ENCODE data around the gene CPEB1. TPM values are rescaled to one million over a fixed set of nuclear protein-coding genes. Genes with fewer than 3 reads are reported as not detected.

The CPEB1 gene
- 0.04 and 0.13 TPM in 2 replicates for total RNA-seq (2014; rRNA removed; shearing (Covaris generic))

DNA sequence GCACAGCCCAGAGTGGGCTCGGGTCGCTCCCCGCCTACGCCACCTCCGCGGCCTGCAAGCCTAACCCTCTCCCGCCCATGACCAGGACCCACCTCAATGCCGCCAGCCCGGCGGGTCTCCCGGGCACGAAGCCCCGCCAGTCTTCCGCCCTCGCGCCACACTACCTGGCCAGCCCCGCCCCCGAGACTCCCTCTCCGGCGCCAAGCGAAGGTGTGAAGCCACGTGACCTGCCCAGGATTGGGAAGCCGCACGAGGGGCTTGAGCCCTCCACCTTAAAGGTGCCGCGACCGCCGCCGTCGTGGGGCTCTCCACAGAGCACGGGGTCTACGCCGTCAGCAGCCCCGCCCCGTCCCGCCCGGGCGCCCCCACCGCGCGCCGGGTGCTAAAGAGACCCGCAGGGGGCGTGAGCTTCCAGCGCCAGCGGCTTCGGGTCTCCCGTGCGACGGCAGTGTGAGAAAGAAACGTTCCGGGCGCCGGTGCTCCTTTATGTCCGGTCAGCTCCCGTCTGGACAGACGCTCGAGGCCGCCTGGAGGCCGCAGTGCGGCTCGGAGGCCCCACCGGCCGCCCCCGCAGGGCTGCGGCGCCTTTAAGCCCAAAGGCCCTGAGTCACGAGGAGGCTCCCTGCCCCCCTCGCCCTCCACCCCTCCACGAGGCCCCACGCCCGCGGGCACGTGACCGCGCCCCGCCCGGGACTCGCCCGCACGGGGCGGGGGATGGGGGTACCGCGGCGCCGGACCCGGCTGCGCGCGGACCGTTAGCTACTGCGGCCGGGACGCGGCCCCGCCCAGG is at the start of gene CPEB1:
TSS of gene CPEB1 (minus strand) at position 319 of the 790 bp plus-strand sequence. CDS start 18,904 bp downstream, outside the sequence.
- Histone ChIP-seq H3K9me3 (replicated peaks) (no peaks in the 10 kb centered on the region), H3K4me1 (no peaks in the 10 kb centered on the region), H3K27me3 (no peaks in the 10 kb centered on the region), H3K36me3 (no peaks in the 10 kb centered on the region), H3K27ac (no peak within 1 kb of the TSS), H3K4me3 (no peak within 1 kb of the TSS)
- no peak for DNase-seq

DNA sequence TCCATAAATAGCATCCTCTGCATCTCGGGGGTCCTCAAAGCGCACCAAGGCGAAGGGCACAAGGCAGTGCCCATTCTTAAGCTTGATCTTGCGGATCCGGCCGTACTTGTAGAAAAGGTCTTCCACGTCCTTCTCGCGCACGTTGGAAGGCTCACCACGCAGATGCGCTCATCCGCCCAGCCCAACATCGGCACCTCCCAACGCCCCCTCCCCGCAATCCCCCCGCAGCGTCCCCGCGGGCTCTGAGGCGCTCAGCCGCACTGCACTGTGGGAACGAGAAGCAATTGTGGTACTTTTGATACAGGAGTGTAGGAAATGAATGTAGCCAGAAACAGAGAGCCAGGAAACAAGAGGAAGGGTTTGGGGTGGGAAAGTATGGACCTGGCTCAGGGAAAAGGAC is 45.0 kb upstream of the CPEB1 start:
- no peak overlapping the region for H3K27ac ChIP-seq
- no peaks in the 10 kb centered on the region for H3K27me3 ChIP-seq
- no peak overlapping the region for H3K4me3 ChIP-seq
- no peaks in the 10 kb centered on the region for H3K36me3 ChIP-seq
- DNase-seq: no peak
- no peaks in the 10 kb centered on the region for H3K4me1 ChIP-seq
- H3K9me3 ChIP-seq (replicated peaks): no peaks in the 10 kb centered on the region

DNA sequence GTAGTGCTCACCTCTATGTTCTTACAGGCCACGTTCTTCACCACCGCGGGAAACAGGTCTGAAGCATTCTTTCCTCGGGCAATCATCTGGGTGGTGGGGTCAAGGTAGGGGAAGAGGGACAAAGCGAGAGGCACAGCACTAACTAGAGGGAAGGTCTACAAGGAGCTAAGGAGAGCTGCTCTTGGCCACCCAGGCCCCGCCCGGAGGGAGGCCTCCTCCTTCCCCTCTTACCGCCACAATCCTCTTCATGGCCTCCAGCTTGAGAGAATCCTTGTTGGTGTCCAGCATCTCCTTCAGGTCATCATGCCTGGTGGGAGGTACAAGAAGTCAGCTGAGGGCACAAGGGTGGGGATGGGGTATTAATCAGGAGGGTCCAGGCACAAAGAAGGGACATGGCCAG is 42.0 kb upstream of the CPEB1 start:
- no peak for DNase-seq
- Histone ChIP-seq H3K27ac (no peak overlapping the region), H3K27me3 (no peaks in the 10 kb centered on the region), H3K36me3 (no peaks in the 10 kb centered on the region), H3K4me1 (no peaks in the 10 kb centered on the region), H3K4me3 (no peak overlapping the region), H3K9me3 (replicated peaks) (no peaks in the 10 kb centered on the region)

DNA sequence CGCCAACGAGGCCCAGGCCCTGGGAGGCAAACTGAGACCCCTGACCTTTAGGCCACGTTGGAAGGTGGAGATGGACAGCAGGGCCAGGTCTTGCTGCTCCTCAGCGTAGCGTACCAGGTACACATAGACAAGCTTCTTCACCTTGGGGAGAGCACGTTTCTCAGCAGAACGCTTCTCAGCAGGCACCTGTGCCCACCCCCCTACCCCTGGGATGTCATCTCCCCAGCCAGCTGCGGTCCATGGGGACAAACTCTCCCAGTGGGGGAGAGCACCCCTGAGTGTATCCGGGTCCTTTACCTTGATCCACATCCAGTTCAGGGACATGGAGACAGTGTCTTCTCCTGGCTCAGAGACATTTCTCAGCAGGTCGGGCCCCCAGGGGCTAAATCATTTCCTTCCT is 41.5 kb upstream of the CPEB1 start:
- Histone ChIP-seq H3K36me3 (no peaks in the 10 kb centered on the region), H3K9me3 (replicated peaks) (no peaks in the 10 kb centered on the region), H3K4me3 (no peak overlapping the region), H3K4me1 (no peaks in the 10 kb centered on the region), H3K27ac (no peak overlapping the region), H3K27me3 (no peaks in the 10 kb centered on the region)
- no peak for DNase-seq

DNA sequence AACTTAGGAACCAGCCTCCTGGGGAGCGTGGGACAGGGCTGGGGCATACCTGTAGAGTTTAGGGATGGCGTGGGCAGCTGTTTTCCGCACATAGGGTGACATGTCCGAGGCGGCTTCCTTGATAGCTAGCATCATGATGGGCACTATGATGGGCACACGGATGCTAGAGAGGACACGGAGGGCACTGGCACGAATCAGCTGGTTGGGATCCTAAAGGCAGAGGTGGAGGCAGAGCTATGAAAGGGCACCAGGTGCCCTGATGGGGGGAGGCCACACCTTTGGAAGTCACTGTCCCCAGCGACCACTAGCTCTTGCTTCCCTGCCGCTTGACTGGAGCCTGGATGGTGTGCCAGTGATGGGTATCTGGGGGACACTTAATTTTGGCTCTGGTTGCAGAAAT is 34.2 kb upstream of the CPEB1 start:
- Histone ChIP-seq H3K4me3 (no peak overlapping the region), H3K27me3 (no peaks in the 10 kb centered on the region), H3K36me3 (no peaks in the 10 kb centered on the region), H3K27ac (no peak overlapping the region), H3K4me1 (no peaks in the 10 kb centered on the region), H3K9me3 (replicated peaks) (no peaks in the 10 kb centered on the region)
- no peak for DNase-seq

DNA sequence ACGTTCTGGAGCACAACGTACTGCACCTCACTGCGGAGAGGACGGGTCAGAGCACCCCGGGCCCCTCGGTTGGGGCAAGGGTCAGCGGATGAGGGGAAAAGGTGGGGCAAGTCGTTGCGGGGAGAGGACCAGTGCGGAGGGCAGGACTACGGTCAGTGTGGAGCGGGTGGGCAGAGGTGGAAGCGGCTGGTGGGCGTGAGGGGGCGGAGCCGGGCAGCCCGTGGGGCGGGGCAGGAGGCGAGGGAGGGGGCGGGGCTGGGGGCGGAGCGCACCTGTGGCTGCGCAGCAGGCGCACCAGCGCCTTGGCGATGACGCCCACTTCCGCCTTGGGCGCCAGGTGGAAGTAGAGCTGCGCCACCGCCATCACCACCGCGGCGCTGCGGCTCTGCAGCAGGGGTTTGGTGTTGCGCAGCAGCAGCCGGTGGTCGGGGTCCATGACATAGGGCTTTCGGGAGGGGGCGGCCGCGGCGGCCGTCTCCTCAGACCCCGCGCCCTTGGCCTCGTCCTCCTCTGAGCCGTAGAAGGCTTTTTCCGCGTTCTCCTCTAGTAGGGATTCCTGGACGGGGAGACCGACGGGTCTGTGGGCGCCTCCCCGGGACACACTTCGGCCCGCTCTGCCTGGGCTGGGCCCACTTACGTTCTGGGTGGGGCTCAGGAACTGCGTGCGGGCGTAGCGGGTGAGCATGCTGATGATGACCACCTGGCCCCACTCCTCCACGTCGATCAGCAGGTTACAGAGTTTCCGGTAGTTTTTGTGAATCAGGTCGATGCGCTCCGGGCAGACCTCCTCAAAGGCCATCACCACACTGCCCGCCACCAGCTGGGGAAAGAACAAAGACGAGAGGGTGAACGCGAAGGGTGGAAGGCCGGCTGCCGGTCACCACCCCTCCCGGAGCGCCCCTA is 33.3 kb upstream of the CPEB1 start:
- DNase-seq: no peak
- no peaks in the 10 kb centered on the region for H3K27me3 ChIP-seq
- no peaks in the 10 kb centered on the region for H3K36me3 ChIP-seq
- H3K27ac ChIP-seq: no peak overlapping the region
- no peaks in the 10 kb centered on the region for H3K9me3 ChIP-seq (replicated peaks)
- no peaks in the 10 kb centered on the region for H3K4me1 ChIP-seq
- no peak overlapping the region for H3K4me3 ChIP-seq

DNA sequence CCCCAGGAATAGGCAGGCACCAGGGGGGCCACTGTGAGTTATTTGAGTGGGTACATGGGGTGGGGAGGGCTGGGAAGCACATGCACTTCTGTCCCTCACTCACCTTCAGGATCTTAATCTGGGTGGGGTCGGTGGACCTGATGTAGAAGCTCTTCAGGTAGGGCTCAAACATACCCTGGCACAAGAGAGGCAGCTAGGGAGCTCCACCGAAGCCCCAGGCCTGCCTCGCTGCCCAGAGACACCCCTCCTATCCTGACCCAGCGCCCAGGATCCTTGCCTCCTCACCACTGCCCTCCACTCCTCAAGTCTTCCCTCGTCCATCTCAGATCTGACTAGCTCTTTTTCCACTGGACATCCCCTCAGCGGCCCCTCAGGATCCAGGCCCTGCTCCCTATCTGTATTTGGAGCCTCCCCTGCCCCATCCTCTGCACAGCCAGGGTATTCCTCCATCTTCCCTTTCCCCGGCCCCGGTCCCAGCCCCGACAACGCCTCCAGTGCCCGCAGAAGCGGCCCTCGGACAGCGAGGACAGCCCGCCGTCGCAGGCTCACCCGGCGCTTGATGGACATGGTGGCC is 32.5 kb upstream of the CPEB1 start:
- no peak overlapping the region for H3K27ac ChIP-seq
- H3K4me3 ChIP-seq: no peak overlapping the region
- H3K27me3 ChIP-seq: no peaks in the 10 kb centered on the region
- H3K36me3 ChIP-seq: no peaks in the 10 kb centered on the region
- no peak for DNase-seq
- no peaks in the 10 kb centered on the region for H3K9me3 ChIP-seq (replicated peaks)
- no peaks in the 10 kb centered on the region for H3K4me1 ChIP-seq

DNA sequence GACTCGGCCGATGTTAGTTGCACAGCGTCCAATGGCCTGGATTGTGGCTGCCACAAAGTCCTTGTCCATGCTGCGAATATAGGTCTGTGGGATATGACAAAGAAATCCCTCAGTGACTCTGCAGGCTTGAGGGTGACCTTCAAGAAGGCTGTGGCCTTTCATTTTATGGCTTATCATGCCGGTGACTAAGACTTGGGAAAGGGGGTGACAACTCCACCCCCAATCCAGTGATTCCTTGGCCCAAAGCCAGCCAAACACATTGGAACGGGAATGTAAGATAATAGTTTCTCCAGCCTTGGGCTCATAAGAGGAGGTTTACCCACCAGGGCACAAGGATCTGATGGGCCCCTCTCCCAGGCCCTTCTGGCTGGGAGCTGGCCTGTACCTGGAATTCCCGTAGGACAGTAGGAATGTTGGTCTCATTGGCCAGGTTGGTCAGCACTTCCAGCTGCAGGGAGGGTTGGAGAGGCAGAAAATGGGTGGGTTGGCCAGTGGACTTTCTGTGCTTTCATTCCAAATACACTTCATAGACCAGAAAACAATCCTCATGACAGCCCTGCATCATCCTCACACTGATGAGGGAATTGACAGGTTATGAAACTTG is 30.7 kb upstream of the CPEB1 start:
- no peaks in the 10 kb centered on the region for H3K27me3 ChIP-seq
- H3K9me3 ChIP-seq (replicated peaks): no peaks in the 10 kb centered on the region
- H3K4me1 ChIP-seq: no peaks in the 10 kb centered on the region
- no peak overlapping the region for H3K27ac ChIP-seq
- H3K36me3 ChIP-seq: no peaks in the 10 kb centered on the region
- no peak for DNase-seq
- H3K4me3 ChIP-seq: no peak overlapping the region

DNA sequence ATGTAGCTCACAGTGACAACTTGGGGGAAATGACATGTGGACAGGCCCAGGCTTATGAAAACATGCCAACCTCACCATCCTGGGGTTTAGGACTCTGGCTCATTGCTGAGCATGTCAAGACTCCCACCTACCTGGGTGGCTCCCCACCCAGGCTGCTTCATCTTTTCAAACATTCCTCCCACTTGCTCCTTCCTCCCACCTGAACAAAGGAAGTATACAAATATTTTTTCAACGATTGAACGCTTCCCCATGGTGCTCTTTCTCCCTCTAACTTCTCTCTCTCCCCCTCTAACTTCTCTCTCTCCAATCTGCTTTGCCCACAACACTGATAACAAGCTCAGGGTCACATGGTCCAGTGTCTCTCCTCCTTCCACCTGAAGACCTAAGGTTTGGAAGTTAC is 27.7 kb upstream of the CPEB1 start:
- Histone ChIP-seq H3K4me3 (no peak overlapping the region), H3K27ac (no peak overlapping the region), H3K4me1 (no peaks in the 10 kb centered on the region)

DNA sequence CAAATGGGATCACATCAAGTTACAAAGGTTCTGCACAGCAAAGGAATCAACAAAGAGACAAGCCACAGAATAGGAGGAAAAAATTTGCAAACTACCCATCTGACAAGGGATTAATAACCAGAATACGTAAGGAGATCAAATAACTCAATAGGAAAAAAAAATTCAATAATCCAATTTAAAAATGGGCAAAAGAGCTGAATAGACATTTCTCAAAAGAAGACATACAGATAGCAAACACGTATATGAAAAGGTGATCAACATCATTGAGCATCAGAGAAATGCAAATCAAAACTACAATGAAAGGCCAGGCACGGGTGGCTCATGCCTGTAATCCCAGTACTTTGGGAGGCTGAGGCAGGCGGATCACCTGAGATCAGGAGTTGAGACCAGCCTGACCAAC is 23.5 kb upstream of the CPEB1 start:
- no peak overlapping the region for H3K27ac ChIP-seq
- no peaks in the 10 kb centered on the region for H3K27me3 ChIP-seq
- no peak overlapping the region for H3K4me3 ChIP-seq
- H3K36me3 ChIP-seq: no peaks in the 10 kb centered on the region
- H3K4me1 ChIP-seq: no peaks in the 10 kb centered on the region
- DNase-seq: no peak
- no peaks in the 10 kb centered on the region for H3K9me3 ChIP-seq (replicated peaks)

More for the DNA sequence above, 27.7 kb upstream of the CPEB1 start:
- H3K27me3 ChIP-seq: no peaks in the 10 kb centered on the region
- H3K36me3 ChIP-seq: no peaks in the 10 kb centered on the region
- DNase-seq: no peak
- no peaks in the 10 kb centered on the region for H3K9me3 ChIP-seq (replicated peaks)

DNA sequence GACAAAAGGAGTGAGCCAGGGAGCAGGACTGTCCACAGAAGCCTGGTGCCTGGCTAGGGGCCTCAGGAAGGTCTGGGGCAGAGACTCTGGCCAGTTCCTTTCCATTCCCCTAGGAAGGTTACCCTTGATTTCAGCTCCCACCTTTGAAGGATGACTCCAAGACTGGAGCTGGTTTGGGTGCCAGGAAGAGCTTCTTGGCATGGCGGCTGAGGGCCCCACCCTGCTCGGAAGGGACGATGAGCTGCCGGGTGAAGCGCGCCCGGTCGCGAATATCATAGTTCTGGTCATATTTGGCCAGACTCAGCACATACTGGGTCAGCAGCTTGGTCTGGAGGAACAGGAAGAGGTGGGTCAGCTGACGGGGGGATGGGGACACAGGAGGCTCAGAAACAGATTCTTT is 19.4 kb upstream of the CPEB1 start:
- H3K27me3 ChIP-seq: no peaks in the 10 kb centered on the region
- H3K36me3 ChIP-seq: no peaks in the 10 kb centered on the region
- no peaks in the 10 kb centered on the region for H3K4me1 ChIP-seq
- no peak for DNase-seq
- no peak overlapping the region for H3K27ac ChIP-seq
- no peak overlapping the region for H3K4me3 ChIP-seq
- H3K9me3 ChIP-seq (replicated peaks): no peaks in the 10 kb centered on the region

DNA sequence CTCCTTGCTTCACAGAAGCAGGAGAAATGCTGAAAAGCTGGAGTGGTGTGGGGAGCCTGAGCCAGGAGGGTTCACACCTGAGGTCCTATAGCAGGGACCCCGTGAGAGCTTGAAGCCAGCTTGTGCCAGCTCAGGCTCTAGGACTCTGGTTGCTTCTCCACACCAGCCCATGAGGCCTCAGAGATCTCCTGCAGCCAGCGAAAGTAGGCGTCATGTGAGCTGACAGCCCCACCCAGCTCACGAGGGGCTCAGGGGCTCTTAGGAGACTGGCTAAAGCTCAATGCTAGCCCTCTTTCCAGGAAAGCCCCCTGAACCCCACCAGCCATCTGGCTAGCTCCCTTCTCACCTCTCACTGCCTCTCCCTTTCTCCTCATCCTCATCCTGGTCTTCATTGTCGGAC is 16.9 kb upstream of the CPEB1 start:
- Histone ChIP-seq H3K27ac (no peak overlapping the region), H3K36me3 (no peaks in the 10 kb centered on the region), H3K27me3 (no peaks in the 10 kb centered on the region), H3K4me3 (no peak overlapping the region), H3K9me3 (replicated peaks) (no peaks in the 10 kb centered on the region), H3K4me1 (no peaks in the 10 kb centered on the region)
- DNase-seq: no peak

DNA sequence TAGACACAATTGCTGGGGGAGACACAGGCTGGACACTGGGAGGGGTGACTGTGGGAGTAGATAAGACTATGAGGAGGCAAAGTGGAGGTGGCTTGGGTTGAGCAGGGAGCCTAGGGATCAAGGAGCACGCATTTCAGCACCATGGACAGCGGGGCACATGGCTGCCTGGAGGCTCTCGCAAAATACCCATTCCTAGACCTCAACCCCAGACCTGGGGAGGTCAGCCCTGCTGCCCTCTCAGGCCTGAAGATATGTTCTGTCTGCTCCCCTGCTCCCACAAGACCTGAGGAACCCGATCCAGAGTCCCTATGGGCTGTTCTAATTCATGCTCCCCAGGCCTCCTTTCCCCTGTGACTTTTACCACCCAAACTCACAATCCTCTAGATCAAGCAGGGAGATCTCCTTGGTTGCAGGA is 16.0 kb upstream of the CPEB1 start:
- H3K4me1 ChIP-seq: no peaks in the 10 kb centered on the region
- peak; percentile 71 to 81 for DNase-seq
- no peaks in the 10 kb centered on the region for H3K27me3 ChIP-seq
- H3K4me3 ChIP-seq: no peak overlapping the region
- no peaks in the 10 kb centered on the region for H3K9me3 ChIP-seq (replicated peaks)
- no peaks in the 10 kb centered on the region for H3K36me3 ChIP-seq
- no peak overlapping the region for H3K27ac ChIP-seq

DNA sequence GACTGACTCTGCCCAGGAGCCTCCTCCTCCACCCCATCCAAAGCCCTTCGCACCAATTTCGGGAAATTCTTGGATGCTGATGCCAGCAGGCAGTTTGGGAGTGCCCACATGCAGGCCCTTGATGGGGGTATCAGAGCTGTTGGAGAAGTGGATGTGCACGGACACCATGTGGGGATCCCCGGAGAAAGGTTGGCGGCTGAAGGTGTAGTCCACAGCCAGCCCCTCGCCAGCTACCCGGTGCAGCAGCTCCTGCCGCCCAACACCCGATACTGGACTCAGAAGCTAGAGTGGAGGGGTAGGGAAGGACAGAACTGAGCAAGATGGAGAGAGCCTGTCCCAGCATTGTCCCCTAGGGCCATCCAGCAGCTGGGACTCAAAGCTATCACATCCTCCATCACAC is 15.5 kb upstream of the CPEB1 start:
- Histone ChIP-seq H3K36me3 (no peaks in the 10 kb centered on the region), H3K27me3 (no peaks in the 10 kb centered on the region), H3K27ac (no peak overlapping the region), H3K9me3 (replicated peaks) (no peaks in the 10 kb centered on the region), H3K4me3 (no peak overlapping the region), H3K4me1 (no peaks in the 10 kb centered on the region)
- no peak for DNase-seq

DNA sequence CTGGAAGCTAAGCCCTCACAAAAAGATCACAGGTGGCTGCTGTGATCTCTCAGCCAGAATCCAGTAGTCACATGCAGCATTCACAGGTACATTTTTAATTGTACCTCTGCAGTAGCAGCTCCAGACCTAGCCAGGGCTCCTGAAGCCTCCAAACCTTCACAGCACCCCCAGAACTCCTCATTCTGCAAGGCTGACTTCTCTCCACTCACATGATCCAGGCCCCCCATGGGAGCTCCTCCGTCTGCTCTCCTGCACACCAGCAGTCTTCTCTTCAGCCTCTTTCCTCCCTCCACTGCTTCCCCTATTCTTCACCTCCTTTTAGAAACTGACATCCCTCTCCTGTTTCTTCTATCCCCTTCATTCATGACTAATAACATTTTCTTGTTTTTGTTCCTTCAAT is 13.2 kb upstream of the CPEB1 start:
- no peaks in the 10 kb centered on the region for H3K9me3 ChIP-seq (replicated peaks)
- no peaks in the 10 kb centered on the region for H3K36me3 ChIP-seq

More for the DNA sequence above, 13.2 kb upstream of the CPEB1 start:
- Histone ChIP-seq H3K27ac (no peak overlapping the region), H3K27me3 (no peaks in the 10 kb centered on the region), H3K4me3 (no peak overlapping the region), H3K4me1 (no peaks in the 10 kb centered on the region)
- DNase-seq: no peak

Data from SJCRH30 (cell line).